IMR-90 (cell line): ENCODE data around the gene COX19. TPM values are rescaled to one million over a fixed set of nuclear protein-coding genes. Genes with fewer than 3 reads are reported as not detected.

ENCODE experiments used
- ATAC-seq: fragments of 200-7000 bp; cut with Tn5 transposase; 2 replicates; pipeline ENCODE4 v1.9.1; 2020; ENCODE audit warnings: low read depth, mild to moderate bottlenecking, moderate library complexity
- BruUV-seq: library from RNA; stranded (reverse); fragments of 400-500 nt; replicated peaks from 2 replicates; lab custom pipeline; 2021; lab: Mats Ljungman, UMichigan
- CTCF ChIA-PET: fragments of 300-600 bp; formaldehyde crosslinking; extraction: SDS; loops from one replicate; lab custom pipeline; 2021; ENCODE audit warnings: antibody characterized with exemption; lab: Yijun Ruan, JAX
- POLR2A ChIA-PET: fragments of 300-600 bp; sonication (Branson Sonifier 250); formaldehyde crosslinking; loops from one replicate; lab custom pipeline; 2022; ENCODE audit warnings: antibody characterized with exemption; ENCODE audit not compliant: unreplicated experiment; lab: Charles Lee
- DNase-seq: peaks from one replicate; pipeline ENCODE4 v3.0.0; 2013
- H2AFZ ChIP-seq: replicated peaks from 2 replicates; pipeline ENCODE3; 2013; ENCODE audit warnings: low read length, mild to moderate bottlenecking; ENCODE audit not compliant: poor library complexity
- H2AK5ac ChIP-seq: 2 replicates; pipeline ENCODE4 v1.6.1; 2013; ENCODE audit warnings: low read depth, low read length, inconsistent platforms
- H2AK9ac ChIP-seq: replicated peaks from 2 replicates; pipeline ENCODE3; 2013; ENCODE audit warnings: mild to moderate bottlenecking, low read depth, low read length, moderate library complexity; ENCODE audit not compliant: poor library complexity
- H2BK120ac ChIP-seq: 2 replicates; pipeline ENCODE4 v1.6.1; 2013; ENCODE audit warnings: low read depth, low read length, inconsistent platforms
- H2BK15ac ChIP-seq: 3 replicates; pipeline ENCODE4 v1.6.1; 2013; ENCODE audit warnings: low read depth, low read length, inconsistent platforms
- H2BK20ac ChIP-seq: 2 replicates; pipeline ENCODE4 v1.6.1; 2013; ENCODE audit warnings: low read depth, mild to moderate bottlenecking, inconsistent platforms, low read length, moderate library complexity
- H2BK5ac ChIP-seq: 2 replicates; pipeline ENCODE4 v1.6.1; 2013; ENCODE audit warnings: mild to moderate bottlenecking, low read depth, low read length, inconsistent platforms; ENCODE audit not compliant: poor library complexity, severe bottlenecking
- H3K14ac ChIP-seq: replicated peaks from 2 replicates; pipeline ENCODE4 v1.6.1; 2013; ENCODE audit warnings: low read depth, low read length, inconsistent platforms
- H3K18ac ChIP-seq: 2 replicates; pipeline ENCODE4 v1.6.1; 2013; ENCODE audit warnings: low read depth, low read length, control low read depth
- H3K23ac ChIP-seq: 2 replicates; pipeline ENCODE4 v1.6.1; 2013; ENCODE audit warnings: low read depth, low read length, inconsistent platforms
- H3K27ac ChIP-seq: 2 replicates; pipeline ENCODE4 v1.5.1; 2013; ENCODE audit warnings: mild to moderate bottlenecking, control low read depth, low read length; ENCODE audit not compliant: insufficient read depth
- H3K27me3 ChIP-seq: 2 replicates; pipeline ENCODE4 v1.6.1; 2013; ENCODE audit warnings: low read length; ENCODE audit not compliant: control insufficient read depth, insufficient read depth
- H3K36me3 ChIP-seq: 2 replicates; pipeline ENCODE4 v1.6.1; 2013; ENCODE audit warnings: low read length, mixed read lengths; ENCODE audit not compliant: control insufficient read depth, insufficient read depth
- H3K4ac ChIP-seq: 2 replicates; pipeline ENCODE4 v1.6.1; 2013; ENCODE audit warnings: low read depth, low read length, inconsistent platforms
- H3K4me1 ChIP-seq: 2 replicates; pipeline ENCODE4 v1.6.1; 2013; ENCODE audit warnings: low read length, mixed read lengths; ENCODE audit not compliant: control insufficient read depth, insufficient read depth
- H3K4me2 ChIP-seq: 2 replicates; pipeline ENCODE4 v1.6.1; 2013; ENCODE audit warnings: low read depth, mild to moderate bottlenecking, control low read depth, low read length, moderate library complexity
- H3K4me3 ChIP-seq: 2 replicates; pipeline ENCODE4 v1.5.1; 2013; ENCODE audit warnings: low read depth, mild to moderate bottlenecking, control low read depth, low read length, moderate library complexity; ENCODE audit not compliant: insufficient read depth
- H3K56ac ChIP-seq: 2 replicates; pipeline ENCODE4 v1.6.1; 2013; ENCODE audit warnings: low read length, inconsistent platforms; ENCODE audit not compliant: insufficient read depth; ENCODE audit errors: extremely low read depth
- H3K79me1 ChIP-seq, 2 experiments: 2 replicates each; pipeline ENCODE4 v1.6.1; 2013; ENCODE audit warnings: low read length in 2 of 2, inconsistent platforms in 1 of 2, low read depth in 1 of 2
- H3K9ac ChIP-seq: 2 replicates; pipeline ENCODE4 v1.6.1; 2013; ENCODE audit warnings: low read depth, low read length, control low read depth
- H3K9me1 ChIP-seq: 2 replicates; pipeline ENCODE4 v1.6.1; 2013; ENCODE audit warnings: low read length, inconsistent platforms; ENCODE audit not compliant: insufficient read depth
- H3K9me3 ChIP-seq: 2 replicates; pipeline ENCODE4 v1.6.1; 2013; ENCODE audit warnings: low read length; ENCODE audit not compliant: control insufficient read depth, insufficient read depth
- H4K20me1 ChIP-seq: 2 replicates; pipeline ENCODE4 v1.6.1; 2013; ENCODE audit warnings: low read length, inconsistent platforms; ENCODE audit not compliant: insufficient read depth
- H4K5ac ChIP-seq: 2 replicates; pipeline ENCODE4 v1.6.1; 2013; ENCODE audit warnings: mild to moderate bottlenecking, low read depth, low read length, control low read depth
- H4K8ac ChIP-seq, 2 experiments: 2 replicates each; pipeline ENCODE4 v1.6.1; 2013; ENCODE audit warnings: low read depth in 2 of 2, low read length in 2 of 2, control low read depth in 1 of 2, inconsistent platforms in 1 of 2
- H4K91ac ChIP-seq: 2 replicates; pipeline ENCODE4 v1.6.1; 2013; ENCODE audit warnings: low read depth, low read length, inconsistent platforms; ENCODE audit not compliant: insufficient read depth
- BHLHE40 ChIP-seq: fragments of 150-350 bp; IDR thresholded peaks from 2 replicates; pipeline ENCODE4 v1.6.1; 2016; ENCODE audit warnings: mild to moderate bottlenecking, low read depth, low read length
- CEBPB ChIP-seq: IDR thresholded peaks from 2 replicates; pipeline ENCODE4 v1.6.1; 2012; ENCODE audit warnings: low read depth, low read length, improper control_type of control experiment
- CHD1 ChIP-seq: IDR thresholded peaks from 2 replicates; pipeline ENCODE4 v1.6.1; 2012; ENCODE audit warnings: low read depth, low read length, improper control_type of control experiment
- MAFK ChIP-seq: IDR thresholded peaks from 2 replicates; pipeline ENCODE4 v1.6.1; 2012; ENCODE audit warnings: low read depth, low read length, improper control_type of control experiment
- MXI1 ChIP-seq: IDR thresholded peaks from 2 replicates; pipeline ENCODE4 v1.6.1; 2012; ENCODE audit warnings: low read depth, mild to moderate bottlenecking, low read length, moderate library complexity, borderline replicate concordance
- NFE2L2 ChIP-seq: fragments of 150-350 bp; IDR thresholded peaks from 2 replicates; pipeline ENCODE4 v1.6.1; 2016; ENCODE audit warnings: low read depth, mild to moderate bottlenecking, low read length
- RAD21 ChIP-seq: IDR thresholded peaks from 2 replicates; pipeline ENCODE4 v1.6.1; 2012; ENCODE audit warnings: low read length, improper control_type of control experiment
- SMC3 ChIP-seq: fragments of 150-350 bp; IDR thresholded peaks from 2 replicates; pipeline ENCODE4 v1.6.1; 2016; ENCODE audit warnings: low read depth, mild to moderate bottlenecking, antibody characterized with exemption, low read length, moderate library complexity
- WGBS, 2 experiments: methylation state at CpG; one replicate each; pipeline versions ENCODE4 v1.1.5 to v1.1.7; 2013; ENCODE audit warnings: missing lambda C conversion rate in 2 of 2; ENCODE audit not compliant: insufficient read length in 1 of 2; ENCODE audit errors: extremely low coverage in 2 of 2; 5-methylcytosine and 5-hydroxymethylcytosine counted together
- dilution Hi-C: fragments of 300-500 bp; cut with HindIII; formaldehyde crosslinking; loops from one replicate; pipeline ENCODE4 v1.14.3; 2018; ENCODE audit warnings: low sequenced_read_pairs; ENCODE audit not compliant: unreplicated experiment
- in situ Hi-C: fragments of 300-500 bp; cut with MboI; formaldehyde crosslinking; loops from 3 replicates; pipeline ENCODE4 v1.14.3; 2019; ENCODE audit warnings: low sequenced_read_pairs, inconsistent platforms, mixed read lengths
- intact Hi-C: fragments of 100-400 bp; cut with micrococcal nuclease; formaldehyde crosslinking; loops from 2 replicates; pipeline ENCODE4 v1.10.0; 2022
- polyA plus RNA-seq, 3 experiments: library from polyadenylated mRNA; depleted of rRNA; stranded (reverse); fragments of >200 nt; gene quantifications; 2 replicates each; pipeline ENCODE4 v1.2.3, GENCODE V29; 2012; ENCODE audit warnings: low replicate concordance in 1 of 3
- total RNA-seq: library from RNA; depleted of rRNA; stranded (reverse); fragments of >200 nt; gene quantifications from 2 replicates; pipeline ENCODE4 v1.2.3, GENCODE V29; 2012
- TF ChIP-seq, protein P1 (sequence below): fragments of 150-350 bp; IDR thresholded peaks from 2 replicates; pipeline ENCODE4 v1.6.1; 2017; ENCODE audit warnings: mild to moderate bottlenecking, antibody characterized with exemption, low read length, low read depth
- TF ChIP-seq, protein P2 (sequence below): fragments of 150-350 bp; IDR thresholded peaks from 2 replicates; pipeline ENCODE4 v1.6.1; 2016; ENCODE audit warnings: low read depth, mild to moderate bottlenecking, low read length, moderate library complexity, borderline replicate concordance

Gene COX19
- total and polyA plus RNA-seq, 2 of the 4 experiments (the other 2 are of a cell fraction) = 3.9 to 7.3 TPM

GRCh38 chr7:920351-921070 is 54.8 kb downstream of the COX19 start:
- no peak overlapping the region for H4K5ac ChIP-seq
- dilution Hi-C loops = no loop called here
- no peak overlapping the region for H3K23ac ChIP-seq
- no peaks in the 10 kb centered on the region for H3K27me3 ChIP-seq
- CTCF ChIA-PET = no interaction called here
- no peak overlapping the region for H2BK20ac ChIP-seq
- H3K4me1 ChIP-seq = peaks cover 7% of the 10 kb centered on the region
- H3K4ac ChIP-seq = no peak overlapping the region
- DNase-seq (no peak), ATAC-seq (no peak)
- H2BK5ac ChIP-seq = no peak overlapping the region
- TF ChIP-seq MAFK (no peak), RAD21 (no peak), CHD1 (no peak), SMC3 (no peak), BHLHE40 (no peak), CEBPB (no peak), MXI1 (no peak), NFE2L2 (no peak)
- TF ChIP-seq, protein P1, sequence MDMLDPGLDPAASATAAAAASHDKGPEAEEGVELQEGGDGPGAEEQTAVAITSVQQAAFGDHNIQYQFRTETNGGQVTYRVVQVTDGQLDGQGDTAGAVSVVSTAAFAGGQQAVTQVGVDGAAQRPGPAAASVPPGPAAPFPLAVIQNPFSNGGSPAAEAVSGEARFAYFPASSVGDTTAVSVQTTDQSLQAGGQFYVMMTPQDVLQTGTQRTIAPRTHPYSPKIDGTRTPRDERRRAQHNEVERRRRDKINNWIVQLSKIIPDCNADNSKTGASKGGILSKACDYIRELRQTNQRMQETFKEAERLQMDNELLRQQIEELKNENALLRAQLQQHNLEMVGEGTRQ = no peak
- TF ChIP-seq, protein P2, sequence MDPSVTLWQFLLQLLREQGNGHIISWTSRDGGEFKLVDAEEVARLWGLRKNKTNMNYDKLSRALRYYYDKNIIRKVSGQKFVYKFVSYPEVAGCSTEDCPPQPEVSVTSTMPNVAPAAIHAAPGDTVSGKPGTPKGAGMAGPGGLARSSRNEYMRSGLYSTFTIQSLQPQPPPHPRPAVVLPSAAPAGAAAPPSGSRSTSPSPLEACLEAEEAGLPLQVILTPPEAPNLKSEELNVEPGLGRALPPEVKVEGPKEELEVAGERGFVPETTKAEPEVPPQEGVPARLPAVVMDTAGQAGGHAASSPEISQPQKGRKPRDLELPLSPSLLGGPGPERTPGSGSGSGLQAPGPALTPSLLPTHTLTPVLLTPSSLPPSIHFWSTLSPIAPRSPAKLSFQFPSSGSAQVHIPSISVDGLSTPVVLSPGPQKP = no peak
- H2AK9ac ChIP-seq = no peak overlapping the region
- H2AK5ac ChIP-seq = no peak overlapping the region
- no peaks in the 10 kb centered on the region for H3K9me3 ChIP-seq
- H3K56ac ChIP-seq = no peak overlapping the region
- H4K91ac ChIP-seq = no peak overlapping the region
- no peak overlapping the region for H2BK120ac ChIP-seq
- in situ Hi-C loops = no loop called here
- H2AFZ ChIP-seq = peak overlapping the region; percentile 48
- H3K9me1 ChIP-seq = no peaks in the 10 kb centered on the region
- POLR2A ChIA-PET = no interaction called here
- H4K8ac ChIP-seq = no peak overlapping the region
- H3K18ac ChIP-seq = no peak overlapping the region
- H3K36me3 ChIP-seq = no peaks in the 10 kb centered on the region
- no TSS peak for BruUV-seq
- WGBS, 2 experiments = 86% methylated on average over 21 of the region's 40 CpGs; no CpG with 5 or more reads in 1 of the 2 experiments
- no peak overlapping the region for H3K9ac ChIP-seq
- no peaks in the 10 kb centered on the region for H4K20me1 ChIP-seq
- no peak overlapping the region for H3K27ac ChIP-seq
- H3K14ac ChIP-seq = no peak overlapping the region
- intact Hi-C loops = no loop called here
- H2BK15ac ChIP-seq = no peak overlapping the region
- H3K4me3 ChIP-seq = no peak overlapping the region
- no peaks in the 10 kb centered on the region for H3K79me1 ChIP-seq
- H3K4me2 ChIP-seq = no peak overlapping the region
